Panc1 (cell line): ENCODE data around the gene ZNF688. TPM values are rescaled to one million over a fixed set of nuclear protein-coding genes. Genes with fewer than 3 reads are reported as not detected.

Experiments
- ATAC-seq: fragments of 200-7000 bp; cut with Tn5 transposase; 2 replicates; pipeline ENCODE4 v1.9.1; 2020; ENCODE audit warnings: mild to moderate bottlenecking, moderate library complexity
- BruUV-seq: library from RNA; stranded (reverse); fragments of 400-500 nt; replicated peaks from 2 replicates; lab custom pipeline; 2021; lab: Mats Ljungman, UMichigan
- CTCF ChIA-PET: fragments of 300-600 bp; sonication (Branson Sonifier 250); formaldehyde crosslinking; loops from one replicate; lab custom pipeline; 2022; ENCODE audit warnings: antibody characterized with exemption; lab: Charles Lee
- POLR2A ChIA-PET: fragments of 300-600 bp; sonication (Branson Sonifier 250); formaldehyde crosslinking; loops from one replicate; lab custom pipeline; 2022; ENCODE audit warnings: antibody characterized with exemption; lab: Charles Lee
- DNase-seq: peaks from one replicate; pipeline ENCODE4 v3.0.0-alpha.2; 2010; ENCODE audit warnings: low read depth, low spot score
- H3K27ac ChIP-seq: 2 replicates; pipeline ENCODE4 v1.5.1; 2011; ENCODE audit warnings: mild to moderate bottlenecking, low read length, inconsistent platforms
- H3K27me3 ChIP-seq: fragments of 200-500 bp; sonication (Bioruptor generic); 2 replicates; pipeline ENCODE4 v1.6.0; 2014; ENCODE audit warnings: low read length, inconsistent platforms; ENCODE audit not compliant: control insufficient read depth, insufficient read depth
- H3K36me3 ChIP-seq: fragments of 200-500 bp; sonication (Bioruptor generic); 2 replicates; pipeline ENCODE4 v1.5.1; 2014; ENCODE audit warnings: inconsistent platforms, mild to moderate bottlenecking, low read length, moderate library complexity; ENCODE audit not compliant: control insufficient read depth, insufficient read depth
- H3K4me1 ChIP-seq: 2 replicates; pipeline ENCODE4 v1.5.1; 2011; ENCODE audit warnings: inconsistent platforms, mild to moderate bottlenecking, low read length, moderate library complexity; ENCODE audit not compliant: control insufficient read depth, insufficient read depth
- H3K4me3 ChIP-seq, 2 experiments: 2 replicates each; pipeline ENCODE4 v1.5.1; 2011 to 2012; ENCODE audit warnings: low read depth in 2 of 2, low read length in 2 of 2, mild to moderate bottlenecking in 2 of 2, inconsistent platforms in 1 of 2, moderate library complexity in 1 of 2
- H3K9me3 ChIP-seq: fragments of 200-500 bp; sonication (Bioruptor generic); 2 replicates; pipeline ENCODE4 v1.5.1; 2014; ENCODE audit warnings: low read depth, mild to moderate bottlenecking, inconsistent platforms, low read length, moderate library complexity; ENCODE audit not compliant: control insufficient read depth, insufficient read depth
- CTCF ChIP-seq: fragments of 450-650 bp; IDR thresholded peaks from 2 replicates; pipeline ENCODE4 v1.5.1; 2017; ENCODE audit warnings: mild to moderate bottlenecking
- POLR2AphosphoS5 ChIP-seq: IDR thresholded peaks from 2 replicates; pipeline ENCODE4 v1.6.1; 2012; ENCODE audit warnings: mild to moderate bottlenecking, low read depth, low read length, moderate library complexity
- SIN3A ChIP-seq: IDR thresholded peaks from 2 replicates; pipeline ENCODE4 v1.6.1; 2012; ENCODE audit warnings: low read depth, mild to moderate bottlenecking, low read length, moderate library complexity, borderline replicate concordance; ENCODE audit not compliant: insufficient read depth
- TCF7L2 ChIP-seq: IDR thresholded peaks from 2 replicates; pipeline ENCODE4 v1.6.1; 2011; ENCODE audit warnings: mild to moderate bottlenecking, low read depth, low read length, inconsistent platforms
- in situ Hi-C: cut with HindIII; loops from 2 replicates; pipeline ENCODE4 v1.10.0; 2016; ENCODE audit warnings: low sequenced_read_pairs, low pct_unique_long_range_greater_than_20kb
- intact Hi-C: fragments of 100-400 bp; cut with micrococcal nuclease; formaldehyde crosslinking; loops from one replicate; pipeline ENCODE4 v1.10.0; 2022; ENCODE audit not compliant: unreplicated experiment
- total RNA-seq: library from RNA; stranded (reverse); gene quantifications from one replicate; pipeline ENCODE4 v1.2.1, GENCODE V29; 2021; ENCODE audit not compliant: unreplicated experiment
- TF ChIP-seq, protein P1 (sequence below), 2 experiments: IDR thresholded peaks; 2 replicates each; pipeline ENCODE4 v1.6.1; 2011 to 2012; ENCODE audit warnings: low read depth in 2 of 2, control low read depth in 1 of 2, low read length in 1 of 2, mild to moderate bottlenecking in 1 of 2, moderate library complexity in 1 of 2; ENCODE audit not compliant: insufficient read depth in 1 of 2

ZNF688 gene
- total RNA-seq, 1 experiment from 2014 or later, result 7.7 TPM

DNA sequence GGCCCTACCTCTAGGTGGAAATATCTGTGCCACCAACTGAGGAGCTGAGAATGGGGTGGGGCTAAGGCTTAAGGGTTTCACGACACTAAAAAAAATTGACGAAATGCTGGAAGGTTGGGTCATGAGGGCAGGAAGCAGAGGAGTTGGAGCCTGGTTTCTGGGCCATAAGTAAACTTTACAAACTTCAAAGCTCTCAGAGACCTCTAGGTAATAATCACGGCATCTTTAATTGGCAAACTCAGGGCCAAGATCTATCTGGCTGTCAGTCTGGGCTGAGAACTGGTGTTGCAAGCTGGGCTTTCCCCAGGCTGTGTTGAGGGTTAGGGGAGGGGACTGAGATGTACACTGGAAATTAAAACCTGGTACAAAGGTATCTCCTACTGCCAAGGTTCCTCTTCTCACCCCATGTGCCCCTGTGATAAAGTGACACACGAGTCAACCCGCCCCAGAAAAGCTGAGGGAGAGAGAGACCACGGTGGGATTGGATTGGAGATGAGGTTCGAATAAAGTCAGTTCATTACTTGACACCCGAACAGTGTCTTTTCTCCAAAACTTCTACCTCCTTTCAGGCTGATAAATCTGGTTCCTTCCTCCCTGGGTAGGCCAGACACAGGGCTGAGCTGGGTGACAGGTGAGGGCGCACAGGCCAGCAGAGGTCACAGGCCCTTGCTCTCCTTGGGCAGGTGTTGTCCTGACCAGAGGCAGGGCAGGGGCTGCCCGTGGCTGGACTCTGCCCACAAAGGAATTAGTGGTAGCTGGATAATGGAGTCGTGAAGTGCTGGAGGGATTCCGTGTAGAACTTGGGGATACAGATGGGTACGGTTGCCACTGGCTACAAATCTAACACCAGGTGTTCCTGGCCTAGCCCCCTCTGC, 41.1 kb downstream of the ZNF688 start:
- in situ Hi-C loops (no loop called here), intact Hi-C loops (no loop called here)
- Histone ChIP-seq H3K4me3 (no peak overlapping the region), H3K9me3 (no peaks in the 10 kb centered on the region), H3K36me3 (no peaks in the 10 kb centered on the region), H3K27ac (no peak overlapping the region; the same call in 1 of the 2 replicates), H3K27me3 (no peaks in the 10 kb centered on the region), H3K4me1 (peaks cover 17% of the 10 kb centered on the region)
- TF ChIP-seq POLR2AphosphoS5 (no peak), SIN3A (no peak), TCF7L2 (no peak), CTCF (no peak)
- TF ChIP-seq, protein P1, sequence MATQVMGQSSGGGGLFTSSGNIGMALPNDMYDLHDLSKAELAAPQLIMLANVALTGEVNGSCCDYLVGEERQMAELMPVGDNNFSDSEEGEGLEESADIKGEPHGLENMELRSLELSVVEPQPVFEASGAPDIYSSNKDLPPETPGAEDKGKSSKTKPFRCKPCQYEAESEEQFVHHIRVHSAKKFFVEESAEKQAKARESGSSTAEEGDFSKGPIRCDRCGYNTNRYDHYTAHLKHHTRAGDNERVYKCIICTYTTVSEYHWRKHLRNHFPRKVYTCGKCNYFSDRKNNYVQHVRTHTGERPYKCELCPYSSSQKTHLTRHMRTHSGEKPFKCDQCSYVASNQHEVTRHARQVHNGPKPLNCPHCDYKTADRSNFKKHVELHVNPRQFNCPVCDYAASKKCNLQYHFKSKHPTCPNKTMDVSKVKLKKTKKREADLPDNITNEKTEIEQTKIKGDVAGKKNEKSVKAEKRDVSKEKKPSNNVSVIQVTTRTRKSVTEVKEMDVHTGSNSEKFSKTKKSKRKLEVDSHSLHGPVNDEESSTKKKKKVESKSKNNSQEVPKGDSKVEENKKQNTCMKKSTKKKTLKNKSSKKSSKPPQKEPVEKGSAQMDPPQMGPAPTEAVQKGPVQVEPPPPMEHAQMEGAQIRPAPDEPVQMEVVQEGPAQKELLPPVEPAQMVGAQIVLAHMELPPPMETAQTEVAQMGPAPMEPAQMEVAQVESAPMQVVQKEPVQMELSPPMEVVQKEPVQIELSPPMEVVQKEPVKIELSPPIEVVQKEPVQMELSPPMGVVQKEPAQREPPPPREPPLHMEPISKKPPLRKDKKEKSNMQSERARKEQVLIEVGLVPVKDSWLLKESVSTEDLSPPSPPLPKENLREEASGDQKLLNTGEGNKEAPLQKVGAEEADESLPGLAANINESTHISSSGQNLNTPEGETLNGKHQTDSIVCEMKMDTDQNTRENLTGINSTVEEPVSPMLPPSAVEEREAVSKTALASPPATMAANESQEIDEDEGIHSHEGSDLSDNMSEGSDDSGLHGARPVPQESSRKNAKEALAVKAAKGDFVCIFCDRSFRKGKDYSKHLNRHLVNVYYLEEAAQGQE (IDR thresholded peaks at IDR 0.05; ENCODE audit: insufficient read depth in 1 of 2, low read depth in 2 of 2, low read length in 1 of 2), result no peak
- TSS peak; percentile 44 for BruUV-seq
- DNase-seq, result no peak
- ATAC-seq, result no peak
- CTCF ChIA-PET, result no interaction called here
- POLR2A ChIA-PET, result interaction anchor here (0.8 kb wide), 1 partner anchor 98 kb away, joined by 11 read pairs; no protein-coding TSS in a partner anchor

GRCh38 chr16:30528799-30529457, 42.6 kb downstream of the ZNF688 start:
- ATAC-seq (no peak), DNase-seq (no peak)
- intact Hi-C loops (loop anchor here (10.0 kb wide), 1 partner anchor 84 kb away; the partner anchor contains the start of gene SEPHS2), in situ Hi-C loops (no loop called here)
- ChIA-PET POLR2A (no interaction called here), CTCF (no interaction called here)
- Histone ChIP-seq H3K27me3 (no peaks in the 10 kb centered on the region), H3K4me3 (no peak overlapping the region), H3K27ac (no peak overlapping the region; the same call in 1 of the 2 replicates), H3K36me3 (no peaks in the 10 kb centered on the region), H3K9me3 (no peaks in the 10 kb centered on the region), H3K4me1 (peaks cover 19% of the 10 kb centered on the region)
- no peak for TF ChIP-seq SIN3A
- TF ChIP-seq CTCF, result no peak
- no peak for TF ChIP-seq TCF7L2
- no peak for TF ChIP-seq POLR2AphosphoS5
- TF ChIP-seq, protein P1 (IDR thresholded peaks at IDR 0.05; ENCODE audit: insufficient read depth in 1 of 2, low read depth in 2 of 2, low read length in 1 of 2), result no peak
- BruUV-seq, result no TSS peak
